AG04450 (cell line): ENCODE data around the gene SRGN. TPM values are rescaled to one million over a fixed set of nuclear protein-coding genes. Genes with fewer than 3 reads are reported as not detected.

Source experiments
- CTCF ChIA-PET: fragments of 300-600, 350-600 bp; formaldehyde crosslinking; extraction: SDS; loops from one replicate; lab custom pipeline; 2022; ENCODE audit warnings: antibody characterized with exemption, inconsistent platforms; lab: Charles Lee
- POLR2A ChIA-PET: fragments of 350-600 bp; formaldehyde crosslinking; extraction: SDS; loops from one replicate; lab custom pipeline; 2021; ENCODE audit warnings: antibody characterized with exemption, inconsistent platforms; lab: Yijun Ruan, JAX
- DNase-seq: peaks from one replicate; pipeline ENCODE4 v3.0.0-alpha.2; 2011; ENCODE audit warnings: low read depth, low spot score
- H3K27ac ChIP-seq: one replicate; pipeline ENCODE4 v1.5.1; 2012; ENCODE audit warnings: low read depth, low read length, control low read depth
- H3K27me3 ChIP-seq: one replicate; pipeline ENCODE4 v1.6.0; 2012; ENCODE audit warnings: low read length; ENCODE audit not compliant: control insufficient read depth, insufficient read depth
- H3K4me3 ChIP-seq: 2 replicates; pipeline ENCODE4 v1.5.1; 2011; ENCODE audit warnings: mild to moderate bottlenecking, low read depth, low read length, control low read depth
- H3K9me3 ChIP-seq: 2 replicates; pipeline ENCODE4 v1.5.1; 2012; ENCODE audit warnings: low read length; ENCODE audit not compliant: control insufficient read depth, insufficient read depth
- polyA plus RNA-seq: library from polyadenylated mRNA; depleted of rRNA; stranded (reverse); fragments of >200 nt; gene quantifications from 2 replicates; pipeline ENCODE4 v1.2.3, GENCODE V29; 2011
- TF ChIP-seq, protein P1 (sequence below): IDR thresholded peaks from 2 replicates; pipeline ENCODE4 v1.5.1; 2011; ENCODE audit warnings: low read depth, low read length, control low read depth, inconsistent platforms

The SRGN gene
- polyA plus RNA-seq, 1 experiment: 154 TPM

DNA sequence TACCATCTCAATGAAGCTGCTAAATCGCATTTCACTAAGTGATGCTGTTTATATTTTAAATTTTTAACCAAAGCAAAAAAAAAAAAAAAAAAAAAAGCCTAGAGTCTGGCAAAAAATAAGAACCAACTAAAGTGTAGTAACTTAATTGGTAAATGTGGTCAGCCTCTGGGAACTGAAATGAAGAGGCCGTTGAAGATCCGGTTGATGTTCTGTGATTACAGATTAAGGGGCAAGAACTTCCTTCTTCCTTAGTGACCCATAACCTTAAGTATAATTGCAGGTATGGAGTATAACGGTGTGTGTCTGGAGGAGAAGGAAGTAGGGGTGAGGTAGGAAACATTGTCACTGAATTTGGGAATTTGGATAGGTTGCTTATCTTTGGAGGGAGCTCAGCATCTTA lies 7.7 kb upstream of the SRGN start:
- no peaks in the 10 kb centered on the region for H3K9me3 ChIP-seq
- H3K27me3 ChIP-seq: no peaks in the 10 kb centered on the region
- ChIA-PET CTCF (no interaction called here), POLR2A (interaction anchor here (0.6 kb wide), 1 partner anchor 69 kb away, joined by 3 read pairs; no protein-coding TSS in a partner anchor)
- no peak overlapping the region for H3K27ac ChIP-seq
- no peak overlapping the region for H3K4me3 ChIP-seq
- no peak for DNase-seq
- TF ChIP-seq, protein P1, sequence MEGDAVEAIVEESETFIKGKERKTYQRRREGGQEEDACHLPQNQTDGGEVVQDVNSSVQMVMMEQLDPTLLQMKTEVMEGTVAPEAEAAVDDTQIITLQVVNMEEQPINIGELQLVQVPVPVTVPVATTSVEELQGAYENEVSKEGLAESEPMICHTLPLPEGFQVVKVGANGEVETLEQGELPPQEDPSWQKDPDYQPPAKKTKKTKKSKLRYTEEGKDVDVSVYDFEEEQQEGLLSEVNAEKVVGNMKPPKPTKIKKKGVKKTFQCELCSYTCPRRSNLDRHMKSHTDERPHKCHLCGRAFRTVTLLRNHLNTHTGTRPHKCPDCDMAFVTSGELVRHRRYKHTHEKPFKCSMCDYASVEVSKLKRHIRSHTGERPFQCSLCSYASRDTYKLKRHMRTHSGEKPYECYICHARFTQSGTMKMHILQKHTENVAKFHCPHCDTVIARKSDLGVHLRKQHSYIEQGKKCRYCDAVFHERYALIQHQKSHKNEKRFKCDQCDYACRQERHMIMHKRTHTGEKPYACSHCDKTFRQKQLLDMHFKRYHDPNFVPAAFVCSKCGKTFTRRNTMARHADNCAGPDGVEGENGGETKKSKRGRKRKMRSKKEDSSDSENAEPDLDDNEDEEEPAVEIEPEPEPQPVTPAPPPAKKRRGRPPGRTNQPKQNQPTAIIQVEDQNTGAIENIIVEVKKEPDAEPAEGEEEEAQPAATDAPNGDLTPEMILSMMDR: no peak

GRCh38 chr10:69086001-69086509 lies 1.8 kb upstream of the SRGN start:
- CTCF ChIA-PET: no interaction called here
- TF ChIP-seq, protein P1: no peak
- no peaks in the 10 kb centered on the region for H3K9me3 ChIP-seq
- H3K27me3 ChIP-seq: no peaks in the 10 kb centered on the region
- POLR2A ChIA-PET: interaction anchor here (0.5 kb wide), 1 partner anchor 77 kb away, joined by 3 read pairs; no protein-coding TSS in a partner anchor
- H3K4me3 ChIP-seq: no peak overlapping the region
- peak overlapping the region; percentile 11 for H3K27ac ChIP-seq
- DNase-seq: no peak

- ChIA-PET CTCF (interaction anchor here (1.0 kb wide), 1 partner anchor 83 kb away, joined by 3 read pairs; no protein-coding TSS in a partner anchor), POLR2A (interaction anchor here (0.8 kb wide), 1 partner anchor 133 kb away, joined by 3 read pairs; no protein-coding TSS in a partner anchor)
- H3K27ac ChIP-seq: peak overlapping the region; percentile 33
- H3K27me3 ChIP-seq: no peaks in the 10 kb centered on the region
- TF ChIP-seq, protein P1: no peak
- H3K4me3 ChIP-seq: peak overlapping the region; percentile 60
- no peaks in the 10 kb centered on the region for H3K9me3 ChIP-seq
- DNase-seq: no peak
Measured at GRCh38 chr10:69088471-69088769, 517 bp downstream of the SRGN start.

- Histone ChIP-seq H3K9me3 (no peaks in the 10 kb centered on the region), H3K27me3 (no peaks in the 10 kb centered on the region), H3K27ac (no peak overlapping the region), H3K4me3 (peak overlapping the region; percentile 60)
- TF ChIP-seq, protein P1: no peak
- ChIA-PET POLR2A (no interaction called here), CTCF (interaction anchor here (1.0 kb wide), 1 partner anchor 83 kb away, joined by 3 read pairs; no protein-coding TSS in a partner anchor)
- no peak for DNase-seq
Measured at GRCh38 chr10:69088801-69089501, 1.0 kb downstream of the SRGN start.
